PFSK-1 (cell line): ENCODE measurements around the gene PDE3A.

Experiments
- FOXP2 ChIP-seq: optimal IDR thresholded peaks from 2 replicates; pipeline ENCODE3; 2011; ENCODE audit warnings: borderline replicate concordance, control low read depth, inconsistent platforms; ENCODE audit not compliant: insufficient read depth; ENCODE audit errors: extremely low read length, extremely low read depth
- POLR2AphosphoS5 ChIP-seq: IDR thresholded peaks from 2 replicates; pipeline ENCODE4 v1.6.1; 2012; ENCODE audit warnings: low read depth, mild to moderate bottlenecking, control low read depth, low read length, moderate library complexity
- REST ChIP-seq, 2 experiments: IDR thresholded peaks; 2 replicates each; pipeline versions ENCODE4 v1.6.1 to v1.8.0; 2011 to 2012; ENCODE audit warnings: low read depth in 2 of 2, low read length in 2 of 2, control low read depth in 1 of 2, inconsistent platforms in 1 of 2, mild to moderate bottlenecking in 1 of 2, moderate library complexity in 1 of 2; ENCODE audit not compliant: insufficient read depth in 1 of 2
- TAF1 ChIP-seq: IDR thresholded peaks from 2 replicates; pipeline ENCODE4 v1.6.1; 2012; ENCODE audit warnings: low read length, control low read depth, borderline replicate concordance; ENCODE audit not compliant: insufficient read depth

- no peak for TF ChIP-seq POLR2AphosphoS5
- no peak for TF ChIP-seq REST (IDR thresholded peaks at IDR 0.05; ENCODE audit: insufficient read depth in 1 of 2, low read depth in 2 of 2, low read length in 2 of 2)
- no peak for TF ChIP-seq FOXP2
- TF ChIP-seq TAF1, result no peak
These were observed 71.3 kb downstream of the PDE3A start for GRCh38 chr12:20439626-20440025.
